Loucy (cell line): ENCODE measurements around the gene IGFBP5.
A peak's percentile ranks its signal among the peaks of the same experiment; 100 is the strongest.

ENCODE experiments used
- H2AFZ ChIP-seq: fragments of 200-600 bp; sonication (generic); 2 replicates; pipeline ENCODE4 v1.6.0; 2016; ENCODE audit warnings: antibody characterized with exemption, mild to moderate bottlenecking, low read length, moderate library complexity
- H3F3A ChIP-seq: fragments of 200-600 bp; 2 replicates; pipeline ENCODE4 v1.6.0; 2016; ENCODE audit warnings: antibody characterized with exemption, low read depth, mild to moderate bottlenecking
- H3K27me3 ChIP-seq: fragments of 200-600 bp; sonication (generic); 2 replicates; pipeline ENCODE4 v1.6.1; 2014; ENCODE audit warnings: low read length, mild to moderate bottlenecking; ENCODE audit not compliant: insufficient read depth, poor library complexity, severe bottlenecking
- H3K36me3 ChIP-seq: fragments of 200-600 bp; sonication (generic); 2 replicates; pipeline ENCODE4 v1.6.1; 2016; ENCODE audit warnings: low read length; ENCODE audit not compliant: insufficient read depth
- H3K4me1 ChIP-seq: fragments of 200-600 bp; sonication (generic); 2 replicates; pipeline ENCODE4 v1.5.1; 2014; ENCODE audit warnings: low read length, mild to moderate bottlenecking; ENCODE audit not compliant: insufficient read depth, poor library complexity, severe bottlenecking
- H3K4me2 ChIP-seq: fragments of 200-600 bp; sonication (generic); 2 replicates; pipeline ENCODE4 v1.6.0; 2014; ENCODE audit warnings: antibody characterized with exemption, low read length, low read depth, mild to moderate bottlenecking; ENCODE audit not compliant: poor library complexity, severe bottlenecking
- H3K4me3 ChIP-seq: fragments of 200-600 bp; sonication (generic); 2 replicates; pipeline ENCODE4 v1.5.1; 2014; ENCODE audit warnings: low read length, mild to moderate bottlenecking, mixed read lengths; ENCODE audit not compliant: poor library complexity, severe bottlenecking
- H3K79me2 ChIP-seq: fragments of 200-600 bp; sonication (generic); 2 replicates; pipeline ENCODE4 v1.6.1; 2014; ENCODE audit warnings: low read length; ENCODE audit not compliant: insufficient read depth
- H3K9ac ChIP-seq: fragments of 200-600 bp; sonication (generic); 2 replicates; pipeline ENCODE4 v1.6.0; 2014; ENCODE audit warnings: mild to moderate bottlenecking, low read depth, low read length, moderate library complexity; ENCODE audit not compliant: poor library complexity, severe bottlenecking
- H3K9me2 ChIP-seq: fragments of 200-600 bp; sonication (generic); replicated peaks from 2 replicates; pipeline ENCODE4 v1.6.1; 2016; ENCODE audit warnings: low read depth, low read length, mixed read lengths
- H3K9me3 ChIP-seq: fragments of 200-600 bp; sonication (generic); 2 replicates; pipeline ENCODE4 v1.6.1; 2014; ENCODE audit warnings: mild to moderate bottlenecking, antibody characterized with exemption, low read length, low read depth; ENCODE audit not compliant: insufficient read depth
- H4K20me1 ChIP-seq: fragments of 200-600 bp; sonication (generic); 2 replicates; pipeline ENCODE4 v1.6.0; 2014; ENCODE audit warnings: antibody characterized with exemption, low read length, mild to moderate bottlenecking; ENCODE audit not compliant: insufficient read depth, poor library complexity, severe bottlenecking
- EZH2phosphoT487 ChIP-seq: fragments of 200-600 bp; IDR thresholded peaks from 2 replicates; pipeline ENCODE4 v1.6.1; 2018; ENCODE audit warnings: antibody characterized with exemption, mild to moderate bottlenecking, moderate library complexity, borderline replicate concordance
- TF ChIP-seq, protein P1 (sequence below): fragments of 200-600 bp; sonication (generic); conservative IDR thresholded peaks from 2 replicates; pipeline ENCODE4 v1.5.1; 2014; ENCODE audit warnings: mild to moderate bottlenecking, antibody characterized with exemption, low read length

The IGFBP5 gene

DNA sequence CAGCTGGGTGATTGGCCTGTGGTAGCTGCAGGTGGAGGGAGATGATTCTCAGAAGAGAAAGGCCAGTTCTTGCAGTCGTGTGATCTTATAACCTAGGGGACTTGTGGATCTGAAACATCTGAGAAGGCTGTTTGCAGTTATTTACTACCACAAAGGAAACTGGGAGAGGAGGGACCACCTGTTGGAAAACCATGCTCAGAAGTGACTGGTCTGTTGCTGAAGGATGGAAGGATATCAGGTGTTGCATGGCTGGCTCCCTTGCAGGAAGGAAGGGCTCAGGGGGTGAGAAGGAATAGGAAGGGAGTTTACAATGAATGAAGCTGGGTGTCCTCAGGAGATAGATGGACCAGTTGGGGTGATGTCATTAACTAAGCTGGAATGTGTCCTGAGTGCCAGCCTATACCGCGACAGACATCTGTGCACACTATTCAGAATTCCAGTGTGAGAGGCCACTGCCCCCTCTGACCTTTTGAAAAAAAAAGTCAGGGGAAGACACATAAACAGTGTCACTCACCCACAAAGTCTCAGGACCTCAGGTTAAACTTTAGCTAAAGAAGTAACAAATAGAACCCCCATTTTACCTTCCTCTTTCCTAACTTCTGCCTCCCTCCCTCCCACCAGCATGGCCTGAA, 44.6 kb downstream of the IGFBP5 start:
- H3K4me2 ChIP-seq: peak overlapping the region; percentile 15
- H3K9me3 ChIP-seq: no peaks in the 10 kb centered on the region
- peaks cover 76% of the 10 kb centered on the region; the same call in 1 of the 2 replicates for H3K36me3 ChIP-seq
- no peak for TF ChIP-seq EZH2phosphoT487
- H2AFZ ChIP-seq: no peak overlapping the region
- H3K4me3 ChIP-seq: no peak overlapping the region
- no peaks in the 10 kb centered on the region for H3K9me2 ChIP-seq
- no peaks in the 10 kb centered on the region for H3K27me3 ChIP-seq
- no peak overlapping the region for H3K9ac ChIP-seq
- H3K79me2 ChIP-seq: peaks cover 99% of the 10 kb centered on the region
- peaks cover 77% of the 10 kb centered on the region for H4K20me1 ChIP-seq
- no peaks in the 10 kb centered on the region for H3F3A ChIP-seq
- peaks cover 37% of the 10 kb centered on the region for H3K4me1 ChIP-seq

DNA sequence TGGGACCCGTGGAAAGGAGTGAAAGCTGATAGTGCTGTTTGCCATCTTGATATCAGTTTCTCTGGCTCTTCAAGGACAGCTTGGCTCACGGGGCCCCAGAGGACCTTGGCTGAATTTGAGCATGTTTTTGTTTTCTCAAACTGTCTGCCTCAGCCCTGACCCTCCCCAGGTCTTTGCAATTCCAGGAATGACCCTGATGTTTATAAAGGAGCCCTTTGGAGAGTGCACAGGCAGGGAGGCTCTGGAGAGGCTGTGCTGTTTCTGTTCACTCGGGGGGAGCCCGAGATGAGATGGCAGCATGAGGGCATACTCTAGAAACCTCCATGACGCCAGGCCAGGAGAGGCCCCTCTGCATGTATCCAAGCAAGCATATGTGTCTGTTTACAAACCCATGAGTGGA, 45.8 kb downstream of the IGFBP5 start:
- peaks cover 83% of the 10 kb centered on the region for H4K20me1 ChIP-seq
- H3K4me1 ChIP-seq: peaks cover 40% of the 10 kb centered on the region
- no peak overlapping the region for H3K4me3 ChIP-seq
- H3K36me3 ChIP-seq: peaks cover 79% of the 10 kb centered on the region; the same call in 1 of the 2 replicates
- no peaks in the 10 kb centered on the region for H3K9me3 ChIP-seq
- no peaks in the 10 kb centered on the region for H3K27me3 ChIP-seq
- no peak overlapping the region for H2AFZ ChIP-seq
- no peaks in the 10 kb centered on the region for H3F3A ChIP-seq
- H3K4me2 ChIP-seq: peak overlapping the region; percentile 31
- peaks cover 100% of the 10 kb centered on the region for H3K79me2 ChIP-seq
- no peak for TF ChIP-seq EZH2phosphoT487
- TF ChIP-seq, protein P1, sequence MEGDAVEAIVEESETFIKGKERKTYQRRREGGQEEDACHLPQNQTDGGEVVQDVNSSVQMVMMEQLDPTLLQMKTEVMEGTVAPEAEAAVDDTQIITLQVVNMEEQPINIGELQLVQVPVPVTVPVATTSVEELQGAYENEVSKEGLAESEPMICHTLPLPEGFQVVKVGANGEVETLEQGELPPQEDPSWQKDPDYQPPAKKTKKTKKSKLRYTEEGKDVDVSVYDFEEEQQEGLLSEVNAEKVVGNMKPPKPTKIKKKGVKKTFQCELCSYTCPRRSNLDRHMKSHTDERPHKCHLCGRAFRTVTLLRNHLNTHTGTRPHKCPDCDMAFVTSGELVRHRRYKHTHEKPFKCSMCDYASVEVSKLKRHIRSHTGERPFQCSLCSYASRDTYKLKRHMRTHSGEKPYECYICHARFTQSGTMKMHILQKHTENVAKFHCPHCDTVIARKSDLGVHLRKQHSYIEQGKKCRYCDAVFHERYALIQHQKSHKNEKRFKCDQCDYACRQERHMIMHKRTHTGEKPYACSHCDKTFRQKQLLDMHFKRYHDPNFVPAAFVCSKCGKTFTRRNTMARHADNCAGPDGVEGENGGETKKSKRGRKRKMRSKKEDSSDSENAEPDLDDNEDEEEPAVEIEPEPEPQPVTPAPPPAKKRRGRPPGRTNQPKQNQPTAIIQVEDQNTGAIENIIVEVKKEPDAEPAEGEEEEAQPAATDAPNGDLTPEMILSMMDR: no peak
- no peaks in the 10 kb centered on the region for H3K9me2 ChIP-seq
- H3K9ac ChIP-seq: no peak overlapping the region

DNA sequence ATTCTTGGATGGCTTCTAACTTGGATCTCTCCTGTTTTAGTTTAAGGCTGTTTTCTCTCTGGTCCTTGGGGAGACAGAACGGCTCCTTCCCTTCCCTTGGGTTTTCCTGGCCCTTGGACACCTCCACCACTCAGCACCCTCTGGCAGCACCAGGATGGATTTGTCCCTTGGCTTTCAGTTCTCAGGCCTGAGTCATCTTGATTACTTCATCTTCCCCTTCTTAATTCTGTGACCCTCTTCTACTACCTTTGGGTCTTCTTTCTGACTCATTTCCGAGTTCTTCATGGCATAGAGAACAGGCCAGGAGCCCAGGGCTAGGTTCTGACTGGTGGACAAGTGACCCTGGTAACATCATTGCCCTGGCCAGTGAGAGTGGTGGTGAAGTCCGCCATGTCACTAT, 47.2 kb downstream of the IGFBP5 start:
- Histone ChIP-seq H3K4me3 (no peak overlapping the region), H4K20me1 (peaks cover 84% of the 10 kb centered on the region), H3K4me1 (peaks cover 43% of the 10 kb centered on the region), H3K9ac (no peak overlapping the region), H3K4me2 (peak overlapping the region; percentile 3), H2AFZ (no peak overlapping the region), H3K9me2 (no peaks in the 10 kb centered on the region), H3K36me3 (peaks cover 82% of the 10 kb centered on the region; the same call in 1 of the 2 replicates), H3K9me3 (no peaks in the 10 kb centered on the region), H3F3A (no peaks in the 10 kb centered on the region), H3K27me3 (no peaks in the 10 kb centered on the region), H3K79me2 (peaks cover 100% of the 10 kb centered on the region)
- TF ChIP-seq, protein P1: no peak
- no peak for TF ChIP-seq EZH2phosphoT487

- H4K20me1 ChIP-seq: peaks cover 78% of the 10 kb centered on the region
- peaks cover 79% of the 10 kb centered on the region; the same call in 1 of the 2 replicates for H3K36me3 ChIP-seq
These were observed 49.2 kb downstream of the IGFBP5 start for GRCh38 chr2:216646116-216646515.

More at GRCh38 chr2:216646116-216646515, 49.2 kb downstream of the IGFBP5 start:
- TF ChIP-seq EZH2phosphoT487: no peak
- TF ChIP-seq, protein P1: no peak
- Histone ChIP-seq H3K4me1 (peaks cover 48% of the 10 kb centered on the region), H3K9ac (no peak overlapping the region), H3K9me3 (no peaks in the 10 kb centered on the region), H3K4me3 (no peak overlapping the region), H3F3A (no peaks in the 10 kb centered on the region), H3K79me2 (peaks cover 100% of the 10 kb centered on the region), H3K4me2 (peak overlapping the region; percentile 57), H3K27me3 (no peaks in the 10 kb centered on the region), H2AFZ (no peak overlapping the region), H3K9me2 (no peaks in the 10 kb centered on the region)
